GM12872 (cell line): ENCODE data around the gene RPS25.

Experiments used
- TF ChIP-seq, protein P1 (sequence below): IDR thresholded peaks from 3 replicates; pipeline ENCODE4 v1.5.1; 2011; ENCODE audit warnings: low read depth, mild to moderate bottlenecking, low read length, moderate library complexity; ENCODE audit not compliant: insufficient read depth

The RPS25 gene

DNA sequence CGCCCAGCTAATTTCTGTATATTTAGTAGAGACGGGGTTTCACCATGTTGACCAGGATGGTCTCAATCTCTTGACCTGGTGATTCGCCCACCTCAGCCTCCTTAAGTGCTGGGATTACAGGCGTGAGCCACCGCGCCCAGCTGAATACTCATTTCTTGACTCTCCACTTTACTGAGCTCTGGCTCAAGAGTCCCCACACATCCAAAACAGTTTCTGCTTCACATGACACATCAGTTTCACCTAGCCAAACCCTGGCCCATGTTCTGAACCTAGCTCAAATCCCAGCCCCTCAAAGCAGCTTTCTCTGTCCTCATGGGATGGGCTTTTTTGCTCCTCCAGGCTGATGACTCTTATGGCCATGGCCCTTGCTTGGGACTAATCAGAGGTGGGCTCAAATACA lies 29.1 kb upstream of the RPS25 start:
- TF ChIP-seq, protein P1, sequence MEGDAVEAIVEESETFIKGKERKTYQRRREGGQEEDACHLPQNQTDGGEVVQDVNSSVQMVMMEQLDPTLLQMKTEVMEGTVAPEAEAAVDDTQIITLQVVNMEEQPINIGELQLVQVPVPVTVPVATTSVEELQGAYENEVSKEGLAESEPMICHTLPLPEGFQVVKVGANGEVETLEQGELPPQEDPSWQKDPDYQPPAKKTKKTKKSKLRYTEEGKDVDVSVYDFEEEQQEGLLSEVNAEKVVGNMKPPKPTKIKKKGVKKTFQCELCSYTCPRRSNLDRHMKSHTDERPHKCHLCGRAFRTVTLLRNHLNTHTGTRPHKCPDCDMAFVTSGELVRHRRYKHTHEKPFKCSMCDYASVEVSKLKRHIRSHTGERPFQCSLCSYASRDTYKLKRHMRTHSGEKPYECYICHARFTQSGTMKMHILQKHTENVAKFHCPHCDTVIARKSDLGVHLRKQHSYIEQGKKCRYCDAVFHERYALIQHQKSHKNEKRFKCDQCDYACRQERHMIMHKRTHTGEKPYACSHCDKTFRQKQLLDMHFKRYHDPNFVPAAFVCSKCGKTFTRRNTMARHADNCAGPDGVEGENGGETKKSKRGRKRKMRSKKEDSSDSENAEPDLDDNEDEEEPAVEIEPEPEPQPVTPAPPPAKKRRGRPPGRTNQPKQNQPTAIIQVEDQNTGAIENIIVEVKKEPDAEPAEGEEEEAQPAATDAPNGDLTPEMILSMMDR, result no peak

DNA sequence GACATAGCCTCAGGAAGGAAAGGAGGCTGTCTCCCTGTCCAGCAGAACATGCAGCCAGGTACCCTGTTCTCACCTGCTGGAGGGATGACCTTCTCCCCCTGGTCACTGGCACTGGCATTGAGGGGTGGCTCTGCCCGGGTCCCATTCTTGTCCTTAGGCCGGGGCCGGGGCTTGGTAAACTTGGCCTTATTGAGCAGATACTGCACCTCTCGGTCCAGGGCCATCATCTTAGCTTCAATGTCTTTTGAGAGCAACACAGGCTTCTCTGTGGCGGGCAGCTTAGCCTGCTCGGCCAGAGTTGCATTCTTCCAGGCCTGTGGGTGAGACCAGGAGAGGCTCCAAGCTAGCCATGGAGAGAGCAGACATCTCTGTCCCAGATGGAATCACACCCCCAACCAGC lies 28.3 kb upstream of the RPS25 start:
- TF ChIP-seq, protein P1, result no peak

DNA sequence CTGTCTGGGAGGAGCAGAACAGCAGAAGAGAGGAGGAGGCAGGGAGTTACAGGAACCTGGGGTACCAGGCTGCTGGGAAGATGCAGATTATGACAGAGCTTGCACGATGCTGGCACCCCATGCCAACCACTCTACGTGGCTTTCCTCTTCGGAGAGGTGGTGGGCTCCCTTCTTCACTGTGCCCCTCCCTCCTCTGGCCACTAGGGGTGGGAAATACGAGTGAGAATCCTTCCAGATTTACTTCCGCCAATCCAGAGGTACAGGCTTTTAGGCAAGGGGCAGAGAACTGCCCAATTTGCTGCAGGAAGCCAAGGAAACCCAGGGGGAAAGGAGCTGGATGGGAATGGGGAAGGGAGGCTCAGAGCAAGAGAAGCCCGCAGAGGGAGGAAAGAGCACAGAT lies 26.6 kb upstream of the RPS25 start:
- TF ChIP-seq, protein P1, result peak; percentile 49

DNA sequence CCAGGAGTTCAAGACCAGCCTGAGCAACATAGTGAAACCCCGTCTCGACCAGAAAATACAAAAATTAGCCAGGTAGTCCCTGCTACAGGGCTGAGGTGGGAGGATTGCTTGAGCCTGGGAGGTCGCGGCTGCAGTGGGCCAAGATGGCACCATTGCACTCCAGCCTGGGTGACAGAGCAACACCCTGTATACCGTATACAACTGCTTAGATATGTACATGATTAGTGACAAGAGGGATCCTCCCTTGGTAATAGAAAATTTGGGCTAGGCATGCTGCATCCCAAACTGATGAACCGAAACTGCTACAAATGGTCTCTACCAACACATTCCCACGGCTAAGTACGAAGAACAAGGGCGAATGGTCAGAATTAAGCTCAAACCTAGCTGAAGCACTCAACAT lies 24.8 kb upstream of the RPS25 start:
- TF ChIP-seq, protein P1, result no peak

DNA sequence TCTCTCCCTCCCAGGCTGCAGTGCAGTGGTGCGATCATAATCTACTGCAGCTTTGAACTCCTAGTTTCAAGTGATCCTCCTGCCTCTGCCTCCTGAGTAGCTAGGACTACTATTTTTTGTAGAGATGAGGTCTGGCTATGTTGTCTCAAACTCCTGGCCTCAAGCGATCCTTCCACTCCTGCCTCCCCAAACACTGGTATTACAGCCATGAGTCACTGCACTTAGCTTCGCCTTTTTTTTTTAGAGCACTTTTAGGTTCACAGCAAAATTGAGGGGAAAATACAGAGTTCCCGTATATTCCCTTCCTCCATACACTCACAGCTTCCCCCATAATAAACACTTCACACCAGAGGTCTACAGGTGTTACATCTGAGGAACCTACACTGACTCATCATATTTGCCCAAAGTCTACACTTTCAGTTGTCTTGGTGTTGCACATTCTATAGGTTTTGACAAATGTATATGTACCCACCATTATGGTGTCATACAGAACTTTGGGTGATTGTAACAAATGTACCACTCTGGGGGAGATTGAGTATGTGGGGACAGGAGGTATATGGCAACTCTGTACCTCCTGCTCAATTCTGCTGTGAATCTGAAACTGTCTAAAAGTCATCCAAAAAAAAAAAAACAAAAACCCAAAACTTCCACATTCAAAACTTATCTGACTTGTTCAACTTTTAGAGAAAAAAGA lies 23.8 kb upstream of the RPS25 start:
- TF ChIP-seq, protein P1, result no peak

DNA sequence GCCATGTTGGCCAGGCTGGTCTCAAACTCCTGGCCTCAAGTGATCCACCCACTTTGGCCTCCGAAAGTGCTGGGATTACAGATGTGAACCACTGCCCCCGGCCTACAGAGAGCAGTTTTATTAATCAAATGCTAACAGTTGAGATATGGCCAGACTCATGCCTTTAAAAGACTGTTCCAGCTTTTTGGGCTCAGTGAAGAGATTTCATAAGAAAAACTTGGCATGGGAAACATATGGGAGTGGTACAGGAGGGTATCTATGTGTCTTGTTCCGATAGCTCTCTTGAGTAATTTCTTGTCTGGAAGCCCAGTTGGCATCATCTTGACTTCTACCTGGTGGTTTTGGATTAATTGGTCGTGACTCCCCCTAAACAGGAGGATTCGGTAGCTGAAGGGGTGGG lies 20.7 kb upstream of the RPS25 start:
- TF ChIP-seq, protein P1, result no peak

DNA sequence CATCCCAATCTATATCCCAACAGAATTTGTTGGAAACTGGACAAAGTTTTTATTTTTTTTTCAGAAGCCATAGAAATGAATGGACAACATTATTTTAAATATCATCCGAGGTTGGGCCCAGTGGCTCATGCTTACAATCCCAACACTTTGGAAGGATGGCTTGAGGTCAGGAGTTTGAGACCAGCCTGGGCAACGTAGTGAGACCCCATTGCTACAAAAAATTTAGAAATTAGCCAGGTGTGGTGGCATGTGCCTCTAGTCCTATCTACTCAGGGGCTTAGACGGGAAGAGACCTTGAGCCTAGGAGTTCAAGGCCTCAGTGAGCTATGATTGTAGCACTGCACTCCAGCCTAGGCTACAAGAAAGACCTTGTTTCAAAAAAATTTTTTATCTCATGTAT lies 16.7 kb upstream of the RPS25 start:
- TF ChIP-seq, protein P1, result no peak
